Fibroblast of upper back skin (primary cell): ENCODE results near the gene SMIM31.
A peak's percentile ranks its signal among the peaks of the same experiment; 100 is the strongest.

Source experiments
- DNase-seq: peaks from one replicate; pipeline ENCODE4 v3.0.0-alpha.2; 2013

The SMIM31 gene

GRCh38 chr4:164753873-164754488, at the start of gene SMIM31:
Gene SMIM31 (plus strand): TSS chr4:164754131. CDS start chr4:164770444, 16,313 bp downstream.
- no peak for DNase-seq

DNA sequence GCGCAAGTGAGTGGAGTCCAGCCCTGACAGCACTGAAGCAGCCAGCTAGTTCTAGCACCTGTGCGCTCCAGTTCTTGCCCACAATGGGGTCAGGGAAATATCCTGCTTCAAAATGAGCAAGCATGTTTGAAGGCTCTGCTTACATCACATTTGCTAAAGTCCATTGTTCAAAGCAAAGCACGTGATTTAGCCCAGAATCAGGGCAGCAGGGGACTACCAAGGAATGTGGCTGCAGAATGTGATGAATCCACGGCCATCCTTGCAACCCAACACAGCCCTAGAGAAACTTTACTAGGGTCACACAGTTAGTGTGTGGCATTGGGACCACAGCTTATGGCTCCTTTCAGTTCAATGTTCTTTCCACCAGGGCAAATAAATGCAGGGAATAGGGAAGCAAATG, 47.3 kb upstream of the SMIM31 start:
- no peak for DNase-seq

GRCh38 chr4:164716901-164717300, 37.0 kb upstream of the SMIM31 start:
- no peak for DNase-seq

GRCh38 chr4:164718827-164719226, 35.1 kb upstream of the SMIM31 start:
- DNase-seq, result no peak

DNA sequence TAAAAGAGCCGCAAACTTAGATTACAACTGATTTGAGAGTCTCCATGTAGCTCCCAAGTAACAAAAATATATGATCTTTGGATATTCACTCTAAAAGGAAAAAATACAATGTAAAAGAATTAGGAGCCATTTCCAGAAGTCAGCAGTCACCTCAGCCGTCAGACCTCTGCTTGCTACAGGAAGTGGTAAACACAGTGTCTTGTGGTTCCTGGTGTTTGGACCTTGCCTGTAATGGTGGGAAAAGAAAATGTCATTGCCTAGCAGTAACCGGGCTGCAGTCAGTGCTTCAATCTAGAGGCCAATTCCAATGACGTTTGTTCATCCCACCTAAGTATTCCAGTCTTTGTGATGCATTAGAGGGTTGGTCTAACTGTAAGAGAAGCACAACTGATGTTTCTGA, 28.9 kb upstream of the SMIM31 start:
- no peak for DNase-seq

DNA sequence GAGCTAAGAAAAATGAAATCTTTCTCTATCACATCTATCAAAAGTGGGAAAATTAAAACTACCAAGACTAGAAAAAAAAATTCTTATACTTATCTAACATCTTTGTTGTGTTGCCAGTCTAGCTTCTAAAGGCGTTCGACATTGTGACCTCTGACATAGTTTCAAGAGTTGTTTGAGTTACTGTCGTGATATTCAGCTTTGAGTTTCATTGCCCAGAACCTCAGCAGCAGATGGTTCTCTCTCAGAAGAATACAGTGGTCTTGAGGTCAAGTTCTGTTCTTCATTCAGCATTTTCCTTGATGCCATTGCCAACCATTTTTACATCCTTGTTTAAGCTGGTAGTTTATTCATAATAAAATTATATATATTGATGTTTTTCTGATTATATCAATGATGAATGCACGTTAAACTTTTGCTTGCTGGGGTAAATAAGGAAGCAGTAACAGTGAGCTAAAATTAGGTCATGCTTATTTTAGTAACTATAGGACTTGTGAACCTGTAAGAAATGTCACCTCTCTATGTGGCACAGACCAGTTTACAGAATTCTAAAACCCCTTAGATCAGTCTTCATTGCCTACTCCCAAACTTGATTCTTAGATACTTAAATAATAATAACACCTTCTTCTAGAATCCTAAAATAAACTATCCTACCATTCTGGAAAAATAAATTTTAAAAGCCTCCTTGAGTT, 23.1 kb upstream of the SMIM31 start:
- DNase-seq, result no peak

- DNase-seq, result peak; percentile 36
Measured at GRCh38 chr4:164731827-164732474, 22.0 kb upstream of the SMIM31 start.

DNA sequence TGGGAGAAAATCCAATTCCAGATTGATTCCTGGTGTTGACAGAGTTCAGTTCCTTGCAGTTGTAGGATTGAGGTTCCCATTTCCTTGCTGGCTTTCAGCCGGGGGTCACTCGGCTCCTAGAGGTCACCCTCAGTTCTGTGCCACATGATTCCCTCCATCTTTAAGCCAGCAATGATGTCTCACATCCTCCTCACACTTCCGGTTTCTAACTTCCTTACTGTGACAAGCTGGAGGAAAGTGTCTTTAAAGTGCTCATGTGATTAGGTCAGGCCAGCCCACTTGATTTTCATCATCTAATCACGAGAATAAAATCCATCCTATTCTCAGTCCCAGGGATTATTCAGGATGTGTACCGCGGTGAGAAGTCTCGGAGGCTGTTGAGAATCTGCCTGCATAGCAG, 19.4 kb upstream of the SMIM31 start:
- DNase-seq, result no peak

DNA sequence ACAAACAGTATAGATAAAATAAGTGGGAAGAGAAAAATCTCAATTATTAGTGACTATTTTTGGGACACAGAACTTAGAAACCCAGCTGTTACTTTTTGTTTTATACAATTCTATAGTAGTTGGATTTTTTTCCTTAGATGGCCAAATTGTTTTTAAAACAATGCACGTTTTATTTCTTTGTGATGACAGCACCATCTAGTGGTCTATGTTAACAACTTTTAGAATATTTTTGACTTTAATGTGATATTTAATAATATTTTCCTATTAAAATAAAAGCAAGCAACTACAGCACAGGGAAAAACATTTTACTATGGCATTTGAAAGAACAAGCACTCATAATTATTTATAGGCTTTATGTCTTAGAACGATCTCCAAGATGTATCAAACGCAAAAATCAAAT, 5.6 kb upstream of the SMIM31 start:
- DNase-seq, result peak; percentile 18

DNA sequence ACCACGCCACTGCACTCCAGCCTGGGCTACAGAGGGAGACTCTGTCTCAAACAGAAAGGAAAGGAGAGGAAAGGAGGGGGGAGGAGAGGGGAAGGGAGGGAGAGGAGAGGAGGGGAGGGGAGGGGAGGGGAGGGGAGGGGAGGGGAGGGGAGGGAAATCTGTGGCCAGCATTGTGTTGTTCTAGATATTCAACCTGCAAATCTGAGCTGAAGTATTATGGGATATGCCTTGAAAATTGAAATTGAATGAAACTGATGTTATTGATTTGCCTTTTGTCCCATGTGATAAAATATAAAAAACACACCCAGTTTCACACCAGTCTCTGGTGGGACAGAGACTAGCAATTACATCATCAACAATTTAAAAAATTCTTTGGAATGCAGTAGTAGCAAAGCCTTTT, 1.5 kb downstream of the SMIM31 start:
- DNase-seq, result no peak

DNA sequence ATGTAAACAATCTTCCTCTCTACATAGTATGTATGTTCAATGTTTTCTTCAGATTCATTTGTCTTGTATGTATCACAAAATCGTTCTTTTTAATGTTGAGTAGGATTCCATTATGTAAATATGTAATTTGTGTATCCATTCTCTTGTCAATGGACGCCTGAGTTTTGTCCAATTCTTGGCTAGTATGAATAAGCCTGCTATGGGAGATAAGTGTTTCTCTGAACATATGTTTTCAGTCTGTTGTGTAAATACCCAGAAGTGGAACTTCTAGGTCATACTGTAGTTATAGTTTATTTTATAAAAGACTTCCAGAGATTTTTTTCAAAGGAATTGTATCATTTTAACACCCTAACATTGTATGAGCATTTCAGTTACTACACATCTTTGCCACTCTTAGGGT, 2.8 kb downstream of the SMIM31 start:
- no peak for DNase-seq

DNA sequence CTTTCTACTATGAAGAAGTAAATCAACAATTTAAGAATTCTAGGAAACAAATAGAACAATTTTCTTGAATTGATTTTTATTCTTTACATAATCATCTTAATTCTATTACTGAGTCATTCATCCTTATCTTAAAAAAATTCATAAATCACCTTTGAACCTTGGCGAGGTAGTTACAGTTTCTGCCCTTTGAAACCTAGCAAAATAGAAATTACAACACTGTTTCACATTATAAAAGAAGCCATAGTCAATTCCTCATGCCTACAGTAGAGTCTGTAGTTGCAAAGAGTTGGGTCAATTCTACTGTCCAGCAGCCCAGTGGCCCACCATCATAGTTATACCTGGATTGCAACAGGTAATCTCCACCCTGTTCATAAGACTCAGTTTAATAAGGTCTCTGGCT, 7.3 kb downstream of the SMIM31 start:
- DNase-seq, result no peak

- DNase-seq, result no peak
Measured at GRCh38 chr4:164761746-164762275, 7.9 kb downstream of the SMIM31 start.

GRCh38 chr4:164765096-164765495, 11.2 kb downstream of the SMIM31 start:
- DNase-seq, result no peak

- DNase-seq, result no peak
Measured at GRCh38 chr4:164765833-164766232, 11.9 kb downstream of the SMIM31 start.

GRCh38 chr4:164768516-164768915, 14.6 kb downstream of the SMIM31 start:
- no peak for DNase-seq

GRCh38 chr4:164770010-164770724, 16.2 kb downstream of the SMIM31 start:
- no peak for DNase-seq

DNA sequence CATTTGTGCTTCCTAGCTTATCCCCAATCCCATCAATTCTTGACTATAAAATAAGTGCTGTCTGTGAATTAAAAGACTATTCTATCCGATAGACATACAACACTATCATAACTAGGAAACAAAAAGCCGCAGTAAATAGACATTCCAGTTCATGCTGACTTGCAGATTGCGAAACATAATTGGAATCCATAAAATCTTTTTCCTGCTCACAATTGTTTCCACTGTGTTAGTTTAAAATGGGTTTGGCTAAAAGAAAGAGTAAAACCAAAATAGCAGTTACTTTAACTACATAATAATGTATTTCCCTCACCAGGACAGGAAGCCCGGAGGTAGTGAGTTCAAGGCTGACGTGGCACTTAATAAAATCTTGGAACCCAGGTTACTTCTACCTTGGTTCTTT, 17.2 kb downstream of the SMIM31 start:
- no peak for DNase-seq

DNA sequence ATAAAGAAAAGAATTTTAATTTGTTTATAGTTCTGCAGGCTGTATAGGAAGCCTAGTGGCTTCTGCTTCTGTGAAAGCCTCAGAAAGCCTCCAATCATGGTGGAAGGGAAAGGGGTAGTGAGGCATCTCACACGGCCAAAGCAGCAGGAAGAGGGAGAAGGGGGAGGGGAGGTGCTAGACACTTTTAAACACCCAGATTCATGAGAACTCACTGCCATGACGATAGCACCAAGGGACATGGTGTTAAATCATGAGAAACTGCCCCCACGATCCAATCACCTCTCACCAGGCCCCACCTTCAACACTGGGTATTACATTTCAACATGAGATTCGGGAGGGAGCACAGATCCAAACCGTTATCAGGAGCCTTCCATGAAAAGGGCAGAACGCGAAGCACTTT, 18.1 kb downstream of the SMIM31 start:
- no peak for DNase-seq

DNA sequence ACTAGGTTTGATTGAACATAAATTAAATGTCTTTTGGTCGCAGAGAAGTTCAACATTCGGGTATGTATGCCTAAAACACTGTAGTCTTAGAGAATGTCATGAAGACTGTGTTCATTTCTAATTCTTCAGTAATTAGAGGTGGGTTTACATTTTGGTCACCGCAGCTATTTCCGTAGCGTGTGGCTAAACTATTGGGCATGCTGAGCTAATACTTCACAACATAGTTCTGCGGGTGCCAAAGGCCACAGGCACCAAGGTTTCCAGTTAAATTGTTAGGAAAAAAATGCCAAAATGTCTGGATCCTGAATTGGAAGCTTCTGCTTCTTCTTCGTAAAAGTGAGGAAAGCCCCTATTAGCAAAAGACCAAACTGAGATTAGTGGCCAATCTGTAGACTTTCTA, 25.1 kb downstream of the SMIM31 start:
- no peak for DNase-seq

- DNase-seq, result peak; percentile 35
Measured at GRCh38 chr4:164779811-164780216, 25.9 kb downstream of the SMIM31 start.

DNA sequence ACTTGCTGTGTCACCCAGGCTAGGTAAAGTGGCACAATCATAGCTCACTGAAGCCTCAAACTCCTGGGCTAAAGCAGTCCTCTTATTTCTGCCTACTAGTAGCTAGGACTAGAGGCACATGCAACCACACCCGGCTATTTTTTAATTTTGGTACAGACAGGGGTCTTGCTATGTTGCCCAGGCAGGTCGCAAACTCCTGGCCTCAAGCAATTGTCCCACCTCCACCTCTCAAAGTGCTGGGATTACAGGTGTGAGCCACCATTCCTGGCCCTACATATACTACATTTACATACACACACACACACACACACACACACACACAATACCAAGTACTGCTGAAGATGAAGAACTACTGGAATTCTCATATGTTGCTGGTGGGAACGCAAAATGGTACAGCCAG, 26.9 kb downstream of the SMIM31 start:
- no peak for DNase-seq

DNA sequence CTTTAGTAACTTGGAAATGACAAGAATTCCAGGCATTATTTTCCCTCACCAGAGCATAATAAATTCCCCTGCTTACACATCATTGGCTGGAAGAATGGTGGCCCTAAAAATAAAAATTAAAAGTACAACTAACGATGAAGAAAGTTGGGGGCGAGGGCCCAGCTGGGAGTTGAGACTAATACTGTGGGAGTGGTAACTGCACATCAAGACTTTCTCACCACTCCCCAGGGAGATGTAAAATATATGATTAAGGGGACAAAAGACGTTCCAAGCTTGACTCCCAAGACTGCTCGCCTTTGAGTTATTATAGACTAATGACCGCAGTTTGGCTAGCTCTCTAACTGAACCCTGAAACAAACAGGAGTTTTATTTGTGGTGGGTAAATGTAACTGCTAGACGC, 30.0 kb downstream of the SMIM31 start:
- DNase-seq, result no peak

- DNase-seq, result no peak
Measured at GRCh38 chr4:164789047-164789446, 35.1 kb downstream of the SMIM31 start.
